HEK293 (cell line): ENCODE data around the gene LKAAEAR1.
"Not testable (repeated sequence)": the region's sequence is repeated elsewhere in the genome, so short reads cannot be mapped to it uniquely, and the experiment has no call there.

Experiments used
- CTCF ChIA-PET: fragments of 350-600 bp; formaldehyde crosslinking; extraction: SDS; loops from one replicate; lab custom pipeline; 2021; ENCODE audit warnings: antibody characterized with exemption; lab: Yijun Ruan, JAX
- POLR2A ChIA-PET: fragments of 300-600 bp; formaldehyde crosslinking; extraction: SDS; loops from one replicate; lab custom pipeline; 2020; ENCODE audit warnings: antibody characterized with exemption, inconsistent platforms; lab: Yijun Ruan, JAX
- H3K27ac ChIP-seq: fragments of 200-500 bp; sonication (Bioruptor generic); 2 replicates; pipeline ENCODE4 v1.5.1; 2014; ENCODE audit warnings: low read depth, low read length, control low read depth, inconsistent platforms; ENCODE audit errors: extremely low read depth
- H3K36me3 ChIP-seq, 2 experiments: fragments of 200-500 bp in 1 of 2; sonication (Bioruptor generic) in 1 of 2; 1 replicate in 1 of 2; 2 replicates in 1 of 2; pipeline ENCODE4 v1.5.1; 2014 to 2017; ENCODE audit warnings: inconsistent platforms in 2 of 2, low read length in 2 of 2; ENCODE audit not compliant: control insufficient read depth in 2 of 2, insufficient read depth in 1 of 2
- H3K4me1 ChIP-seq: fragments of 200-500 bp; sonication (Bioruptor generic); 2 replicates; pipeline ENCODE4 v1.5.1; 2014; ENCODE audit warnings: mild to moderate bottlenecking, low read length, inconsistent platforms; ENCODE audit not compliant: control insufficient read depth, insufficient read depth
- H3K4me3 ChIP-seq: 2 replicates; pipeline ENCODE4 v1.5.1; 2011; ENCODE audit warnings: low read depth, mild to moderate bottlenecking, control low read depth, low read length, moderate library complexity
- H3K9me3 ChIP-seq: fragments of 200-500 bp; sonication (Bioruptor generic); 2 replicates; pipeline ENCODE4 v1.5.1; 2014; ENCODE audit warnings: low read depth, low read length, inconsistent platforms; ENCODE audit not compliant: control insufficient read depth, insufficient read depth
- BCL11A ChIP-seq: fragments of 450-650 bp; formaldehyde crosslinking; IDR thresholded peaks from 2 replicates; pipeline ENCODE4 v1.5.1; 2016; ENCODE audit warnings: low read depth, missing biosample characterization, missing genetic modification characterization
- BCL11B ChIP-seq: fragments of 450-650 bp; formaldehyde crosslinking; IDR thresholded peaks from 2 replicates; pipeline ENCODE4 v1.5.1; 2016; ENCODE audit warnings: low read depth, missing biosample characterization, missing genetic modification characterization
- FEZF1 ChIP-seq: fragments of 450-650 bp; formaldehyde crosslinking; IDR thresholded peaks from 2 replicates; pipeline ENCODE4 v1.5.1; 2016; ENCODE audit warnings: missing biosample characterization, missing genetic modification characterization
- GLIS2 ChIP-seq: fragments of 450-650 bp; formaldehyde crosslinking; IDR thresholded peaks from 2 replicates; pipeline ENCODE4 v1.5.1; 2016; ENCODE audit warnings: missing biosample characterization, missing genetic modification characterization
- MYNN ChIP-seq: fragments of 450-650 bp; formaldehyde crosslinking; IDR thresholded peaks from 2 replicates; pipeline ENCODE4 v1.5.1; 2016; ENCODE audit warnings: missing biosample characterization, missing genetic modification characterization, borderline replicate concordance
- SCRT2 ChIP-seq: fragments of 450-650 bp; formaldehyde crosslinking; IDR thresholded peaks from 2 replicates; pipeline ENCODE4 v1.5.1; 2016; ENCODE audit warnings: missing biosample characterization, missing genetic modification characterization
- ZBTB17 ChIP-seq: fragments of 450-650 bp; formaldehyde crosslinking; IDR thresholded peaks from 2 replicates; pipeline ENCODE4 v1.5.1; 2016; ENCODE audit warnings: missing biosample characterization, missing genetic modification characterization
- ZBTB7A ChIP-seq: fragments of 450-650 bp; formaldehyde crosslinking; IDR thresholded peaks from 2 replicates; pipeline ENCODE4 v1.5.1; 2016; ENCODE audit warnings: low read depth, missing biosample characterization, missing genetic modification characterization
- ZFP37 ChIP-seq: fragments of 450-650 bp; formaldehyde crosslinking; IDR thresholded peaks from 2 replicates; pipeline ENCODE4 v1.5.1; 2016; ENCODE audit warnings: missing biosample characterization, missing genetic modification characterization
- ZFP41 ChIP-seq: fragments of 450-650 bp; formaldehyde crosslinking; IDR thresholded peaks from 2 replicates; pipeline ENCODE4 v1.5.1; 2016; ENCODE audit warnings: missing biosample characterization, missing genetic modification characterization, borderline replicate concordance
- ZNF132 ChIP-seq: fragments of 450-650 bp; formaldehyde crosslinking; IDR thresholded peaks from 2 replicates; pipeline ENCODE4 v1.5.1; 2017; ENCODE audit warnings: missing biosample characterization, missing genetic modification characterization, borderline replicate concordance
- ZNF16 ChIP-seq: fragments of 450-650 bp; formaldehyde crosslinking; IDR thresholded peaks from 2 replicates; pipeline ENCODE4 v1.5.1; 2016; ENCODE audit warnings: low read depth, missing biosample characterization, missing genetic modification characterization
- ZNF292 ChIP-seq: fragments of 450-650 bp; formaldehyde crosslinking; IDR thresholded peaks from 2 replicates; pipeline ENCODE4 v1.5.1; 2016; ENCODE audit warnings: low read depth, missing biosample characterization, missing genetic modification characterization, borderline replicate concordance
- ZNF324 ChIP-seq: fragments of 450-650 bp; formaldehyde crosslinking; IDR thresholded peaks from 2 replicates; pipeline ENCODE4 v1.5.1; 2016; ENCODE audit warnings: missing biosample characterization, missing genetic modification characterization
- ZNF391 ChIP-seq: fragments of 450-650 bp; formaldehyde crosslinking; IDR thresholded peaks from 2 replicates; pipeline ENCODE4 v1.5.1; 2016; ENCODE audit warnings: low read depth, missing biosample characterization, missing genetic modification characterization, borderline replicate concordance
- ZNF394 ChIP-seq: fragments of 450-650 bp; formaldehyde crosslinking; IDR thresholded peaks from 2 replicates; pipeline ENCODE4 v1.5.1; 2016; ENCODE audit warnings: missing biosample characterization, missing genetic modification characterization, mild to moderate bottlenecking, moderate library complexity, borderline replicate concordance
- ZNF544 ChIP-seq: fragments of 450-650 bp; formaldehyde crosslinking; IDR thresholded peaks from 2 replicates; pipeline ENCODE4 v1.5.0; 2017; ENCODE audit warnings: missing biosample characterization, missing genetic modification characterization
- ZNF600 ChIP-seq: fragments of 450-650 bp; formaldehyde crosslinking; IDR thresholded peaks from 2 replicates; pipeline ENCODE4 v1.5.1; 2016; ENCODE audit warnings: missing biosample characterization, missing genetic modification characterization
- ZNF660 ChIP-seq: fragments of 450-650 bp; IDR thresholded peaks from 2 replicates; pipeline ENCODE4 v1.5.1; 2018; ENCODE audit warnings: missing biosample characterization, mild to moderate bottlenecking, missing genetic modification characterization
- ZNF701 ChIP-seq: fragments of 450-650 bp; formaldehyde crosslinking; IDR thresholded peaks from 2 replicates; pipeline ENCODE4 v1.5.1; 2016; ENCODE audit warnings: missing biosample characterization, missing genetic modification characterization
- ZNF837 ChIP-seq: fragments of 450-650 bp; formaldehyde crosslinking; IDR thresholded peaks from 2 replicates; pipeline ENCODE4 v1.5.1; 2016; ENCODE audit warnings: missing biosample characterization, missing genetic modification characterization
- TF ChIP-seq, protein P1 (sequence below): fragments of 450-650 bp; formaldehyde crosslinking; IDR thresholded peaks from 2 replicates; pipeline ENCODE4 v1.5.1; 2016; ENCODE audit warnings: missing biosample characterization, missing genetic modification characterization
- TF ChIP-seq, protein P2 (sequence below): fragments of 450-650 bp; formaldehyde crosslinking; IDR thresholded peaks from 2 replicates; pipeline ENCODE4 v1.5.1; 2016; ENCODE audit warnings: missing biosample characterization, missing genetic modification characterization
- TF ChIP-seq, protein P3 (sequence below): fragments of 450-650 bp; formaldehyde crosslinking; IDR thresholded peaks from 2 replicates; pipeline ENCODE4 v1.5.1; 2016; ENCODE audit warnings: missing biosample characterization, missing genetic modification characterization
- TF ChIP-seq, protein P4 (sequence below): fragments of 450-650 bp; formaldehyde crosslinking; IDR thresholded peaks from 2 replicates; pipeline ENCODE4 v1.5.1; 2016; ENCODE audit warnings: missing biosample characterization, missing genetic modification characterization

The LKAAEAR1 gene

DNA sequence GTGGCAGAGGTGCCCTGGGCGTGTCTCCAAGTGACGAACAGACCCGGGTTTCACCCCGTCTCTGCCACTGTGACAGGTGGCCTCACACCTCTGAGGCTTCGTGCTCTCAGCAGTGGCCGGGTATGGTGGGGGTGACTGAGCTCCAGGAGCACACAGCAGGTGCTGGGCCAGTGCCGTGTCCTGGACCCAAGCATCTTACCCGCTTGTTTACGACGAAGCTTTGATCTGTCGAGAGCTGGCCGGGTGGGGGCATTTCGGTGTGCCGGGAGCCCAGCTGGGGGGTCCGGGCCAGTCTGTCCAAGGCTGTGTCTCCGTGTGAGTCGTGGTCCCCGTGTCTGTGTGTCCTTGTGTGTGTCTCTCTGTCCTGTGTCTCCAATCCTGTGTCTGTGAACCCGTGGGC is 7.1 kb upstream of the LKAAEAR1 start:
- no peak for TF ChIP-seq FEZF1
- no peak; the same call in 1 of the 2 replicates for TF ChIP-seq GLIS2 (tag by site-specific recombination)
- no peak for TF ChIP-seq ZNF391 (tag by site-specific recombination)
- TF ChIP-seq, protein P1, sequence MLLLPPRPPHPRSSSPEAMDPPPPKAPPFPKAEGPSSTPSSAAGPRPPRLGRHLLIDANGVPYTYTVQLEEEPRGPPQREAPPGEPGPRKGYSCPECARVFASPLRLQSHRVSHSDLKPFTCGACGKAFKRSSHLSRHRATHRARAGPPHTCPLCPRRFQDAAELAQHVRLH (tag by site-specific recombination), result no peak
- no peak for TF ChIP-seq ZFP37 (tag by site-specific recombination)
- no peak for TF ChIP-seq ZNF660 (tag by site-specific recombination)
- TF ChIP-seq ZNF394 (tag by site-specific recombination), result no peak
- no peak for TF ChIP-seq BCL11B (tag by site-specific recombination)
- TF ChIP-seq BCL11A (tag by site-specific recombination), result no peak
- no peak for TF ChIP-seq ZNF16
- TF ChIP-seq, protein P2, sequence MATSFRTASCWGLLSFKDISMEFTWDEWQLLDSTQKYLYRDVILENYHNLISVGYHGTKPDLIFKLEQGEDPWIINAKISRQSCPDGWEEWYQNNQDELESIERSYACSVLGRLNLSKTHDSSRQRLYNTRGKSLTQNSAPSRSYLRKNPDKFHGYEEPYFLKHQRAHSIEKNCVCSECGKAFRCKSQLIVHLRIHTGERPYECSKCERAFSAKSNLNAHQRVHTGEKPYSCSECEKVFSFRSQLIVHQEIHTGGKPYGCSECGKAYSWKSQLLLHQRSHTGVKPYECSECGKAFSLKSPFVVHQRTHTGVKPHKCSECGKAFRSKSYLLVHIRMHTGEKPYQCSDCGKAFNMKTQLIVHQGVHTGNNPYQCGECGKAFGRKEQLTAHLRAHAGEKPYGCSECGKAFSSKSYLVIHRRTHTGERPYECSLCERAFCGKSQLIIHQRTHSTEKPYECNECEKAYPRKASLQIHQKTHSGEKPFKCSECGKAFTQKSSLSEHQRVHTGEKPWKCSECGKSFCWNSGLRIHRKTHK (tag by site-specific recombination), result no peak
- TF ChIP-seq ZBTB7A (tag by site-specific recombination), result no peak
- TF ChIP-seq ZNF292, result no peak
- TF ChIP-seq, protein P3, sequence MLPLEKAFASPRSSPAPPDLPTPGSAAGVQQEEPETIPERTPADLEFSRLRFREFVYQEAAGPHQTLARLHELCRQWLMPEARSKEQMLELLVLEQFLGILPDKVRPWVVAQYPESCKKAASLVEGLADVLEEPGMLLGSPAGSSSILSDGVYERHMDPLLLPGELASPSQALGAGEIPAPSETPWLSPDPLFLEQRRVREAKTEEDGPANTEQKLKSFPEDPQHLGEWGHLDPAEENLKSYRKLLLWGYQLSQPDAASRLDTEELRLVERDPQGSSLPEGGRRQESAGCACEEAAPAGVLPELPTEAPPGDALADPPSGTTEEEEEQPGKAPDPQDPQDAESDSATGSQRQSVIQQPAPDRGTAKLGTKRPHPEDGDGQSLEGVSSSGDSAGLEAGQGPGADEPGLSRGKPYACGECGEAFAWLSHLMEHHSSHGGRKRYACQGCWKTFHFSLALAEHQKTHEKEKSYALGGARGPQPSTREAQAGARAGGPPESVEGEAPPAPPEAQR (tag by site-specific recombination), result no peak
- no peak for TF ChIP-seq ZNF701 (tag by site-specific recombination)
- no peak for TF ChIP-seq ZNF324 (tag by site-specific recombination)
- no peak for TF ChIP-seq SCRT2 (tag by site-specific recombination)
- TF ChIP-seq ZFP41, result no peak
- no peak for TF ChIP-seq ZNF132 (tag by site-specific recombination)
- TF ChIP-seq ZNF544 (tag by site-specific recombination), result no peak
- no peaks in the 10 kb centered on the region for H3K36me3 ChIP-seq
- ChIA-PET POLR2A (interaction anchor here (1.5 kb wide), 1 partner anchor 111 kb away, joined by 3 read pairs; no protein-coding TSS in a partner anchor), CTCF (interaction anchor here (1.1 to 2.9 kb wide), 2 partner anchors 17 to 29 kb away, joined by 3 to 10 read pairs; partner anchors contain the start of gene NPBWR2)
- H3K27ac ChIP-seq, result no peak overlapping the region
- H3K9me3 ChIP-seq, result no peaks in the 10 kb centered on the region
- H3K4me1 ChIP-seq, result no peaks in the 10 kb centered on the region
- no peak overlapping the region for H3K4me3 ChIP-seq

DNA sequence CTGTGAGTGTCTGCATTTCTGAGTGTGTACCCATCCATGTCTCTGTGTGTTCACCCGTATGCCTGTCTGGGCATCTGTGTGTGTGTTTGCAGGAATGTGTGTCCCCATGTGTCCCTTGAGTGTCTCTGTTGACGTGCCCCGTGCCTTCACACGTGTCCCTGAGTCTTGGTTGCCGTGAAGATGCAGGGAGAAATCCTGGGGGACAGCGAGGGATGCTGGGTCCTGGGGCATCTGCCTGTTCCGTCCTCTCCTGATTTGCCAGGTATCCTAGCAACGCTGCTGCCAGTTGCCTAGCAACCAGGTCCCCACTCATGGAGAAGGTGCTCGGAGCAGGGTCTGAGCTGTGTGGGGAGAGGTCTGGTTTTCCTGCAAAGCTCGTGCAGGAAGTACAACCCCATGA is 6.0 kb upstream of the LKAAEAR1 start:
- CTCF ChIA-PET, result interaction anchor here (0.8 to 2.9 kb wide), 2 partner anchors 30 to 33 kb away, joined by 3 to 10 read pairs; no protein-coding TSS in a partner anchor

DNA sequence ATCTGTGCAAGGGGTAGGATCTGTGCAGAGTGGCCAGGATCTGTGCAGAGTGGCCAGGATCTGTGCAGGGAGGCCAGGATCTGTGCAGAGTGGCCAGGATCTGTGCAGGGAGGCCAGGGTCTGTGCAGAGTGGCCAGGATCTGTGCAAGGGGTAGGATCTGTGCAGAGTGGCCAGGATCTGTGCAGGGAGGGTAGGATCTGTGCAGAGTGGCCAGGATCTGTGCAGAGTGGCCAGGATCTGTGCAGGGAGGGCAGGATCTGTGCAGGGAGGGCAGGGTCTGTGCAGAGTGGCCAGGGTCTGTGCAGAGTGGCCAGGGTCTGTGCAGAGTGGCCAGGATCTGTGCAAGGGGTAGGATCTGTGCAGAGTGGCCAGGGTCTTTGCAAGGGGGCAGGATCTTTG is 4.4 kb upstream of the LKAAEAR1 start:
- H3K4me1 ChIP-seq, H3K4me3 ChIP-seq, H3K9me3 ChIP-seq, H3K27ac ChIP-seq, H3K36me3 ChIP-seq, POLR2A ChIA-PET: not testable (repeated sequence)
- CTCF ChIA-PET, result interaction anchor here (0.6 to 2.9 kb wide), 2 partner anchors 32 to 48 kb away, joined by 3 to 10 read pairs; no protein-coding TSS in a partner anchor

More for the DNA sequence above, 6.0 kb upstream of the LKAAEAR1 start:
- Histone ChIP-seq H3K27ac (no peak overlapping the region), H3K9me3 (no peaks in the 10 kb centered on the region), H3K4me3 (no peak overlapping the region), H3K36me3 (no peaks in the 10 kb centered on the region), H3K4me1 (no peaks in the 10 kb centered on the region)
- POLR2A ChIA-PET, result interaction anchor here (0.7 kb wide), 1 partner anchor 14 kb away, joined by 3 read pairs; no protein-coding TSS in a partner anchor
- TF ChIP-seq ZBTB17 (tag by site-specific recombination) (peak; percentile 76), ZNF837 (tag by site-specific recombination) (no peak), ZNF600 (0 out of 2 replicates have a peak, but pooled peaks have one; percentile 25), MYNN (peak; percentile 95)
- TF ChIP-seq, protein P4, sequence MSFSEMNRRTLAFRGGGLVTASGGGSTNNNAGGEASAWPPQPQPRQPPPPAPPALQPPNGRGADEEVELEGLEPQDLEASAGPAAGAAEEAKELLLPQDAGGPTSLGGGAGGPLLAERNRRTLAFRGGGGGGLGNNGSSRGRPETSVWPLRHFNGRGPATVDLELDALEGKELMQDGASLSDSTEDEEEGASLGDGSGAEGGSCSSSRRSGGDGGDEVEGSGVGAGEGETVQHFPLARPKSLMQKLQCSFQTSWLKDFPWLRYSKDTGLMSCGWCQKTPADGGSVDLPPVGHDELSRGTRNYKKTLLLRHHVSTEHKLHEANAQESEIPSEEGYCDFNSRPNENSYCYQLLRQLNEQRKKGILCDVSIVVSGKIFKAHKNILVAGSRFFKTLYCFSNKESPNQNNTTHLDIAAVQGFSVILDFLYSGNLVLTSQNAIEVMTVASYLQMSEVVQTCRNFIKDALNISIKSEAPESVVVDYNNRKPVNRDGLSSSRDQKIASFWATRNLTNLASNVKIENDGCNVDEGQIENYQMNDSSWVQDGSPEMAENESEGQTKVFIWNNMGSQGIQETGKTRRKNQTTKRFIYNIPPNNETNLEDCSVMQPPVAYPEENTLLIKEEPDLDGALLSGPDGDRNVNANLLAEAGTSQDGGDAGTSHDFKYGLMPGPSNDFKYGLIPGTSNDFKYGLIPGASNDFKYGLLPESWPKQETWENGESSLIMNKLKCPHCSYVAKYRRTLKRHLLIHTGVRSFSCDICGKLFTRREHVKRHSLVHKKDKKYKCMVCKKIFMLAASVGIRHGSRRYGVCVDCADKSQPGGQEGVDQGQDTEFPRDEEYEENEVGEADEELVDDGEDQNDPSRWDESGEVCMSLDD (tag by site-specific recombination), result no peak
